ENCODE data around the gene FANCF. TPM values are rescaled to one million over a fixed set of nuclear protein-coding genes. Genes with fewer than 3 reads are reported as not detected.

The FANCF gene
- total RNA-seq, 3 donors from 2014 or later: 9.5 to 14.7 (median 12.9) TPM

- DNase-seq (no peak), ATAC-seq (no peak)
- Histone ChIP-seq H3K36me3 (ENCODE audit: low read depth) (no peaks in the 10 kb centered on the region), H3K4me3 (no peak overlapping the region), H3K9me3 (no peaks in the 10 kb centered on the region), H3K4me1 (ENCODE audit: low read depth) (no peaks in the 10 kb centered on the region)
- intact Hi-C loops (cut with DNase I, micrococcal nuclease): no loop called here
- TF ChIP-seq CTCF (IDR thresholded peaks at IDR 0.05): no peak
These were observed 7.8 kb downstream of the FANCF start for GRCh38 chr11:22617868-22618267.

- DNase-seq (no peak), ATAC-seq (no peak)
- intact Hi-C loops (cut with DNase I, micrococcal nuclease): no loop called here
These were observed 21.7 kb downstream of the FANCF start for GRCh38 chr11:22603933-22604332.

GRCh38 chr11:22602504-22602903, 23.1 kb downstream of the FANCF start:
- no peaks in the 10 kb centered on the region for H3K9me3 ChIP-seq
- no peak overlapping the region for H3K4me3 ChIP-seq
- no peaks in the 10 kb centered on the region for H3K4me1 ChIP-seq (ENCODE audit: low read depth)
- ATAC-seq (no peak), DNase-seq (no peak)
- no peaks in the 10 kb centered on the region for H3K36me3 ChIP-seq (ENCODE audit: low read depth)
- no peak for TF ChIP-seq CTCF (IDR thresholded peaks at IDR 0.05)
- intact Hi-C loops (cut with DNase I, micrococcal nuclease): no loop called here

More at GRCh38 chr11:22603933-22604332, 21.7 kb downstream of the FANCF start:
- Histone ChIP-seq H3K4me3 (no peak overlapping the region), H3K36me3 (ENCODE audit: low read depth) (no peaks in the 10 kb centered on the region), H3K9me3 (no peaks in the 10 kb centered on the region), H3K4me1 (ENCODE audit: low read depth) (no peaks in the 10 kb centered on the region)
- no peak for TF ChIP-seq CTCF (IDR thresholded peaks at IDR 0.05)

- Histone ChIP-seq H3K4me1 (ENCODE audit: low read depth) (no peaks in the 10 kb centered on the region), H3K4me3 (no peak overlapping the region), H3K9me3 (no peaks in the 10 kb centered on the region), H3K36me3 (ENCODE audit: low read depth) (no peaks in the 10 kb centered on the region)
- TF ChIP-seq CTCF (IDR thresholded peaks at IDR 0.05): no peak
- DNase-seq (no peak), ATAC-seq (no peak)
- intact Hi-C loops (cut with DNase I, micrococcal nuclease): no loop called here
These were observed 26.2 kb downstream of the FANCF start for GRCh38 chr11:22599458-22599857.

GRCh38 chr11:22597062-22597461, 28.6 kb downstream of the FANCF start:
- ATAC-seq (no peak), DNase-seq (no peak)
- Histone ChIP-seq H3K4me1 (ENCODE audit: low read depth) (no peaks in the 10 kb centered on the region), H3K36me3 (ENCODE audit: low read depth) (no peaks in the 10 kb centered on the region), H3K9me3 (no peaks in the 10 kb centered on the region), H3K4me3 (no peak overlapping the region)
- intact Hi-C loops (cut with DNase I, micrococcal nuclease): no loop called here
- TF ChIP-seq CTCF (IDR thresholded peaks at IDR 0.05): no peak

GRCh38 chr11:22584976-22585375, 40.6 kb downstream of the FANCF start:
- DNase-seq (no peak), ATAC-seq (no peak)
- H3K9me3 ChIP-seq: no peaks in the 10 kb centered on the region
- H3K4me1 ChIP-seq (ENCODE audit: low read depth): no peaks in the 10 kb centered on the region
- intact Hi-C loops (cut with DNase I, micrococcal nuclease): no loop called here
- H3K36me3 ChIP-seq (ENCODE audit: low read depth): no peaks in the 10 kb centered on the region
- no peak overlapping the region for H3K4me3 ChIP-seq
- no peak for TF ChIP-seq CTCF (IDR thresholded peaks at IDR 0.05)
